Caco-2 (cell line): ENCODE measurements around the gene BABAM2. TPM values are rescaled to one million over a fixed set of nuclear protein-coding genes. Genes with fewer than 3 reads are reported as not detected.

Experiments
- BruUV-seq: library from RNA; stranded (reverse); fragments of 400-500 nt; replicated peaks from 2 replicates; lab custom pipeline; 2021; lab: Mats Ljungman, UMichigan
- CTCF ChIA-PET: fragments of 300-600 bp; sonication (Branson Sonifier 250); formaldehyde crosslinking; loops from one replicate; lab custom pipeline; 2022; ENCODE audit warnings: antibody characterized with exemption; lab: Charles Lee
- POLR2A ChIA-PET: fragments of 300-600 bp; sonication (Branson Sonifier 250); formaldehyde crosslinking; loops from one replicate; lab custom pipeline; 2022; ENCODE audit warnings: antibody characterized with exemption; lab: Charles Lee
- DNase-seq, 2 experiments: peaks; one replicate each; pipeline versions ENCODE4 v3.0.0 to v3.0.0-alpha.2; 2020 to 2022
- H3K27me3 ChIP-seq: replicated peaks from 2 replicates; pipeline ENCODE4 v1.6.0; 2011; ENCODE audit warnings: low read length; ENCODE audit not compliant: control insufficient read depth, insufficient read depth
- H3K36me3 ChIP-seq: 2 replicates; pipeline ENCODE4 v1.5.1; 2011; ENCODE audit warnings: low read length; ENCODE audit not compliant: control insufficient read depth, insufficient read depth
- H3K4me1 ChIP-seq: fragments of 250-450 bp; sonication (Bioruptor Pico); 2 replicates; pipeline ENCODE4 v1.5.1; 2020; ENCODE audit warnings: mild to moderate bottlenecking
- H3K4me3 ChIP-seq: 2 replicates; pipeline ENCODE4 v1.5.1; 2011; ENCODE audit warnings: low read depth, mild to moderate bottlenecking, control low read depth, low read length
- H3K9me3 ChIP-seq: fragments of 250-450 bp; sonication (Bioruptor Pico); 2 replicates; pipeline ENCODE4 v1.5.1; 2020; ENCODE audit warnings: mild to moderate bottlenecking, moderate library complexity
- H3K27ac Mint-ChIP-seq: one replicate; pipeline ENCODE4 v1.8.0; 2022; ENCODE audit warnings: mixed read lengths; ENCODE audit not compliant: unreplicated experiment
- H3K27me3 Mint-ChIP-seq: one replicate; pipeline ENCODE4 v1.8.0; 2022; ENCODE audit warnings: mixed read lengths; ENCODE audit not compliant: insufficient read depth, unreplicated experiment
- H3K36me3 Mint-ChIP-seq: one replicate; pipeline ENCODE4 v1.8.0; 2022; ENCODE audit warnings: mild to moderate bottlenecking, mixed read lengths; ENCODE audit not compliant: insufficient read depth, unreplicated experiment
- H3K4me1 Mint-ChIP-seq: one replicate; pipeline ENCODE4 v1.8.0; 2022; ENCODE audit warnings: low read depth, mixed read lengths; ENCODE audit not compliant: unreplicated experiment
- H3K4me3 Mint-ChIP-seq: one replicate; pipeline ENCODE4 v1.8.0; 2022; ENCODE audit warnings: mild to moderate bottlenecking, moderate library complexity, mixed read lengths; ENCODE audit not compliant: unreplicated experiment
- H3K9me3 Mint-ChIP-seq: one replicate; pipeline ENCODE4 v1.8.0; 2022; ENCODE audit warnings: mixed read lengths; ENCODE audit not compliant: unreplicated experiment
- CTCF ChIP-seq, 2 experiments: fragments of 200-600 bp in 1 of 2; IDR thresholded peaks; 1 replicate in 1 of 2; 2 replicates in 1 of 2; pipeline versions ENCODE4 v1.5.1 to v1.8.0; 2011 to 2022; ENCODE audit warnings: antibody characterized with exemption in 1 of 2, control low read depth in 1 of 2, inconsistent platforms in 1 of 2, low read depth in 1 of 2, low read length in 1 of 2, mild to moderate bottlenecking in 1 of 2, moderate library complexity in 1 of 2; ENCODE audit not compliant: insufficient read depth in 1 of 2, severe bottlenecking in 1 of 2, unreplicated experiment in 1 of 2
- intact Hi-C: fragments of 100-400 bp; cut with micrococcal nuclease; formaldehyde crosslinking; loops from one replicate; pipeline ENCODE4 v1.10.0; 2022; ENCODE audit not compliant: unreplicated experiment
- total RNA-seq: library from RNA; stranded (reverse); gene quantifications from 2 replicates; pipeline ENCODE4 v1.2.3, GENCODE V29; 2022

BABAM2 gene
- total RNA-seq, 1 experiment from 2014 or later: 57.3 TPM

GRCh38 chr2:28317390-28317789 is 426.9 kb downstream of the BABAM2 start:
- no peak for TF ChIP-seq CTCF (IDR thresholded peaks at IDR 0.05; ENCODE audit: insufficient read depth in 1 of 2, low read depth in 1 of 2, low read length in 1 of 2, severe bottlenecking in 1 of 2, unreplicated experiment in 1 of 2)
- BruUV-seq: no TSS peak
- POLR2A ChIA-PET: no interaction called here
- intact Hi-C loops: no loop called here
- CTCF ChIA-PET: no interaction called here
- no peaks in the 10 kb centered on the region for H3K9me3 Mint-ChIP-seq
- H3K4me3 ChIP-seq: no peak overlapping the region
- no peaks in the 10 kb centered on the region for H3K9me3 ChIP-seq
- peaks cover 8% of the 10 kb centered on the region for H3K4me1 Mint-ChIP-seq
- H3K27me3 ChIP-seq: no peaks in the 10 kb centered on the region
- peaks cover 9% of the 10 kb centered on the region; the same call in 1 of the 2 replicates for H3K4me1 ChIP-seq
- H3K27me3 Mint-ChIP-seq: no peaks in the 10 kb centered on the region
- DNase-seq: no peak
- H3K27ac Mint-ChIP-seq: no peak overlapping the region
- no peaks in the 10 kb centered on the region for H3K36me3 ChIP-seq
- no peak overlapping the region for H3K4me3 Mint-ChIP-seq
- H3K36me3 Mint-ChIP-seq: no peaks in the 10 kb centered on the region

- intact Hi-C loops: no loop called here
- Mint-ChIP-seq H3K36me3 (no peaks in the 10 kb centered on the region), H3K27me3 (no peaks in the 10 kb centered on the region), H3K4me1 (peaks cover 8% of the 10 kb centered on the region), H3K4me3 (no peak overlapping the region), H3K9me3 (no peaks in the 10 kb centered on the region), H3K27ac (no peak overlapping the region)
- no peak for DNase-seq
- no peak for TF ChIP-seq CTCF (IDR thresholded peaks at IDR 0.05; ENCODE audit: insufficient read depth in 1 of 2, low read depth in 1 of 2, low read length in 1 of 2, severe bottlenecking in 1 of 2, unreplicated experiment in 1 of 2)
- H3K4me3 ChIP-seq: no peak overlapping the region
- H3K27me3 ChIP-seq: no peaks in the 10 kb centered on the region
- no TSS peak for BruUV-seq
- H3K4me1 ChIP-seq: peaks cover 9% of the 10 kb centered on the region; the same call in 1 of the 2 replicates
- ChIA-PET POLR2A (no interaction called here), CTCF (no interaction called here)
- no peaks in the 10 kb centered on the region for H3K9me3 ChIP-seq
- H3K36me3 ChIP-seq: no peaks in the 10 kb centered on the region
These were observed 427.5 kb downstream of the BABAM2 start for GRCh38 chr2:28318023-28318422.

- H3K4me3 Mint-ChIP-seq: no peak overlapping the region
- TF ChIP-seq CTCF (IDR thresholded peaks at IDR 0.05; ENCODE audit: insufficient read depth in 1 of 2, low read depth in 1 of 2, low read length in 1 of 2, severe bottlenecking in 1 of 2, unreplicated experiment in 1 of 2): no peak
- no peak overlapping the region for H3K27ac Mint-ChIP-seq
- DNase-seq: no peak
- Histone ChIP-seq H3K36me3 (no peaks in the 10 kb centered on the region), H3K9me3 (no peaks in the 10 kb centered on the region), H3K27me3 (no peaks in the 10 kb centered on the region), H3K4me3 (no peak overlapping the region), H3K4me1 (peaks cover 9% of the 10 kb centered on the region; the same call in 1 of the 2 replicates)
- no peaks in the 10 kb centered on the region for H3K9me3 Mint-ChIP-seq
- H3K4me1 Mint-ChIP-seq: peaks cover 8% of the 10 kb centered on the region
- H3K27me3 Mint-ChIP-seq: no peaks in the 10 kb centered on the region
- POLR2A ChIA-PET: no interaction called here
- H3K36me3 Mint-ChIP-seq: no peaks in the 10 kb centered on the region
- BruUV-seq: no TSS peak
- CTCF ChIA-PET: no interaction called here
- intact Hi-C loops: no loop called here
These were observed 428.1 kb downstream of the BABAM2 start for GRCh38 chr2:28318462-28319117.
